Endothelial cell of umbilical vein (primary cell): ENCODE data around the gene NOD1.

ENCODE experiments used
- CTCF ChIP-seq, 2 donors: IDR thresholded peaks; 1 replicate in 1 of 2; 2 replicates in 1 of 2; pipeline ENCODE4 v1.5.1; 2011; ENCODE audit warnings: low read length in 2 of 2, mild to moderate bottlenecking in 2 of 2, moderate library complexity in 2 of 2, control low read depth in 1 of 2, inconsistent platforms in 1 of 2, low read depth in 1 of 2; ENCODE audit not compliant: insufficient read depth in 1 of 2; ENCODE audit errors: extremely low read depth in 1 of 2
- EZH2 ChIP-seq: IDR thresholded peaks from 2 replicates; pipeline ENCODE4 v1.6.1; 2012; ENCODE audit warnings: borderline replicate concordance, low read depth, mild to moderate bottlenecking, moderate library complexity, low read length, inconsistent platforms; ENCODE audit not compliant: severe bottlenecking
- FOS ChIP-seq: IDR thresholded peaks from 2 replicates; pipeline ENCODE4 v1.6.1; 2011; ENCODE audit warnings: mild to moderate bottlenecking, low read length, moderate library complexity, borderline replicate concordance; ENCODE audit not compliant: insufficient read depth
- GATA2 ChIP-seq: IDR thresholded peaks from 2 replicates; pipeline ENCODE4 v1.7.0; 2011; ENCODE audit warnings: low read depth, mild to moderate bottlenecking, moderate library complexity, mixed read lengths, low read length; ENCODE audit not compliant: insufficient read length, insufficient read depth
- JUN ChIP-seq: IDR thresholded peaks from 2 replicates; pipeline ENCODE4 v1.6.1; 2011; ENCODE audit warnings: borderline replicate concordance, low read depth; ENCODE audit not compliant: insufficient read length, insufficient read depth
- MYC ChIP-seq: IDR thresholded peaks from one replicate; pipeline ENCODE4 v1.6.1; 2011; ENCODE audit warnings: mild to moderate bottlenecking, low read depth, low read length
- POLR2A ChIP-seq: IDR thresholded peaks from 2 replicates; pipeline ENCODE4 v1.6.1; 2012; ENCODE audit warnings: low read depth, mild to moderate bottlenecking, control low read depth, low read length
- POLR2AphosphoS5 ChIP-seq: IDR thresholded peaks from 2 replicates; pipeline ENCODE4 v1.6.1; 2012; ENCODE audit warnings: low read depth, mild to moderate bottlenecking, control low read depth, low read length, moderate library complexity; ENCODE audit not compliant: insufficient read depth

- no peak for TF ChIP-seq FOS
- no peak for TF ChIP-seq JUN
- TF ChIP-seq EZH2, result no peak
- no peak for TF ChIP-seq CTCF (IDR thresholded peaks at IDR 0.05; ENCODE audit: extremely low read depth in 1 of 2, insufficient read depth in 1 of 2, low read depth in 1 of 2, low read length in 2 of 2)
- TF ChIP-seq MYC, result no peak
- TF ChIP-seq GATA2, result no peak
- TF ChIP-seq POLR2AphosphoS5, result peak; percentile 37
- TF ChIP-seq POLR2A, result no peak
These were observed 18.9 kb downstream of the NOD1 start for GRCh38 chr7:30459591-30460245.
